RPMI7951 (cell line): ENCODE data around the gene STT3B. TPM values are rescaled to one million over a fixed set of nuclear protein-coding genes. Genes with fewer than 3 reads are reported as not detected.
A peak's percentile ranks its signal among the peaks of the same experiment; 100 is the strongest.

Experiments
- DNase-seq: peaks from one replicate; pipeline ENCODE4 v3.0.0-alpha.2; 2012; ENCODE audit warnings: low read depth
- total RNA-seq: library from RNA; depleted of rRNA; stranded (reverse); fragments of >200 nt; shearing (Covaris generic); gene quantifications from 2 replicates; pipeline ENCODE4 v1.2.3, GENCODE V29; 2014

Gene STT3B
- total RNA-seq, 1 experiment from 2014 or later: 186 TPM

DNA sequence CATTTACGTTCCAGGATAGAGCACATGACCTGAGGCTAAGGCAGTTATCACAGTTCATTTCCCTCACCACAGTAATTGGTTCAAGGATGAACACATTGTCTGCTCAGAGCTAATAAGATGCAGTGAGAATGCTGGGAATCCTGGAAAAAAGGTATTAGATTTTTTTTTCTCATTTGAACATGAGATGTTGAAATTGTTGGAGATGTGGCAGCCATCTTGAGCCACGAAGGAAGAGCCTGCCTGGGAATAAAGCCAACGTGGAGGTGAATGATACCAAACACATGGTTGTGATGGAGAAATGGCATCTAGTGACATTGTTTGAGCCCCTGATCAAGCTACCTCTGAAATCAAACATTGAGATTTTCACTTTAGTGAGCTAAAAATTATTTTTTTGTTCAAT, 16.0 kb upstream of the STT3B start:
- DNase-seq: no peak

DNA sequence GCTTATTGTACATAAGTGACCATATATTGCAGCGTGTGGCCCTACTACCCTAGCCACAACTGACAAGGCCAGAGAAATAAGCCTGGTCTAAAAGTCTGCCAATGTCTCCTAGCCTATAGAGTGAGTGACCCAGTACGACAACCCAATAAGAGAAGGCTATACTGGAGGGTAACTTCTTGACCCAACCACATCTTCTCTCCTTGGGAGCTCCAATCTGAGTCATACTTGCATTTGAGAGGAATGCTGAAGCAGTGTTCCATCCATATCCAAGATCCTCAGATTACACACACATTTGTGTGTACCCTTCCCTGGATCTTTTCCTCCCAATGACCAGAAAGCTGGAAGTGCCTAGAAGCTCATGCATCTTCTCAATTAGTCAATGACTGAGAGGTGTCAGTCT, 11.3 kb upstream of the STT3B start:
- no peak for DNase-seq

DNA sequence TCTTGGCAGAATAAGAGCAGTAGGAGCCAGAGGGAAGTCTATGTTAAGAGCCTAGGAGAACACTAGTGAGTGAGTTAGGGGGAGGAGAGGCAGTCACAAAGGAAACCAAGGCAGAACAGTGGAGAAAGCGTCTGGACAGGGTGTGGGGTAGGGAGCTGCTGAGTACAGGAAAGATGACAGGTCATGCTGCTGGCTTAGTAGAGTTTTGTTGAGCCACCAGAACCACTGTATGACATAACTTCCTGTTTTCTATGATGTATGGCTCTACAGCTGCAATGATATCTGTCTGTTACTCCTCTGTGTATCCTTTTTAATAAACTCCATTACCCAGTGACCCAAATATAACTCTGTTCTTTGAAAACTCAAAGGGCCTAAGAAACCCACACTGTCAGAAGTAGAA, 10.6 kb upstream of the STT3B start:
- no peak for DNase-seq

DNA sequence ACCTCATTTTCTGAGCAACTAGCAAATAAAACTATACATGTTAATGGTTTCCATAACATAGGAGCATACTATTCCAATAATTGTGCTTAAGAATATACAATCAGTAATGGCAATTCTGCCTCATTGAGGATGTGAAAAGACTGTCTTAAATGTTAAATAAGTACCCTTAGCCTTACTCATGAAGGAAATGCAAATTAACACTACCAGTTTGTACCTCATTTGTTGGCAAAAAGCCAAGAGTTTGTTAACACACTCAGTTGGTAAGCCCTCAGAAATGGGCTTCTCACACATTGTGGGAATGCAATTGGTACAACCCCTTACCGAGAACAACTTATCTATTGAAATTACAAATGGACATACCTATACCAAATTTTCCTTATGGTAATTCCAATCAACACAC, 9.2 kb upstream of the STT3B start:
- DNase-seq: no peak

DNA sequence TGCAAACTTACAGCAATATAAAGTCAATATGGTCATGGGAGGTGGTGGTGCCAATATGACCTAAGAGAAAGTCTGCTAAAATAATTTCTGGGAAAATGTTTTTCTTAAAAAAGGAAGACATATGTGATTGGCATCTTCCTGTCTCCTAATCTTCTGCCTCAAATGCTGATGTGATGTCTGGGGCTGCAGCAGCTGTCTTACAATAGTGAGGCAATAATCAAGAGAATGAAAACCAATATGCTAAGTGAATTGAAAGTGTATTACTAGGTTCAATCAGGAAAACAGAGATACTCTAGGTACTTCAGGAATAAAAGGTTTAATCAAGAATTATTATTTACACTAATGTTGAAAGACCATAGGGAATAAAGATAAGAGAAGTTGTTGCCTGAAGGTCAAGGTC, 7.2 kb upstream of the STT3B start:
- DNase-seq: no peak

DNA sequence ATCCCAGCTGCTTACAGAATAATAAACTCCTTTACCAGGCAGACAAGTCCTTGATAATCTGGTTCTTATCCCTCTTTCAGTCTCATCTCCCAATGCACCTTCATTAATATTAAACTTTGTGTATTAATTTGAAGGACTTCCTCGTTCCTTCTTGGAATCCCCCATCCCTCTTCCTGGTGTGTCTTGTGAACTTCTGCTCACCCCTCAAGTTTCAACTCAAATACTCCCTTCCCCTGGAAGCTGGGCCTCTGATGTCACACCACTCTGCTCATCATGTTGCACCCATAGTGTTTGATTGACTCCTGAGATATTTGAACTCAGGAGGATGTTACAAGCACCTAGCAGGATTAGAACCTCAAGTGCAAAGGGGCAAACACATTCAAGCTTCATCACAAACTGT, 3.3 kb upstream of the STT3B start:
- no peak for DNase-seq

DNA sequence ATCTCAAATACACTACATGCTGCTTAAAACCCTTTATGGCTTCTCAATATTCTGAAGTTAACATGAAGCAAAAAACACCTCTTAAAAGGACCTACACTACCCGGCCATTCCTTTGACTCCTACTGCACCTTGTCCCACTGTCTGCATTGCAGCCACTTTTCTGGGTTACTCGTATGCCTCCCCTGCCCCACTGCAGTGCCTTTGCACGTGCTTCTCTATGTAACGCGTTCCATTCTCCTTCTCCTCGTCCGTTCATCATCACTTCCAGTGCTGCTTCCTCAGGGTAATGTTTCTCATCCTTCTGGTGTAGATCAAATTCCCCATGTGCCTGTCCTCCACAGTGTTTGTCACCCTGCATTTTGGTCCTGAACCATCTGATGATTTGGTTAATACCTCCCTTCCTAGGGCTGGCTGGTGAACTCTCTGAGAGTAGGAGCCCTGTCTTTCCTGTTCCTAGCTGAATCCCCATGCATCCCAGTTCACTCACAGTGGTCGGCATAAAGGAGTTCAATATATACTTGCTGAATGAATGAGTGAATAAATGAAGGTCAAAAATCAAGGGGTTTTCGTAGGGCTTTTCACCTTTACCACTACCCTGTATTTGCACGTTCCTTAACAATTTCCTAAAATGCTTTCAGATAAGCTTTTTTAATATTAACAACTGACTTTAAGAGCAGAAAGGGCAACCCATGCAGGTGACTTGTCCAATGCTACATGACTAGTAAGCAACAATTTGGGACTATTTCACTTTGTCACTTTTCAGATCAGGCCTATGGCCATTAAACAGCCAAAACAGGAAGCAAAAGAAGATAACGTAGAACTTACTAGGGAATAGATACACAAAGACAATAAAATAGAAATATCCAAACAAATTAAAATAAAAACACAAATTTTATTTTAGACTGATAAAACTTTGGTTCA, 2.4 kb upstream of the STT3B start:
- DNase-seq: no peak

DNA sequence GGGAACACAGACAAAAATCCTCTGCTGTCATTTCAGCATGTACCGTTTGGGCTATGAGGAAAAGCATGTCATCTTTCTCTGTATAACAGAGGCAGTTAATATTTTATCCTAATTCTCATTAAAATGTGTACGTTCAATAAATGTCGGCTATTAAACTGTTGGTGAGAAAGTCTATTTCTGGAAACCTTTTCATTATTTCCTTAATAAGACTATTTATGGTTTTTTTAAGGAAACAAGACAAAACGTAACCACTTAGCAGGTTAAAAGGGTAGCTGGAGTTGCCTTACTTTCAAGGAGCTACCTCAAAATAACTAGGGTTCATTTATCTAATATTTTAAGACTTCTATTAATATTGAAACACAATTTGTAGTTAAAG, 1.8 kb upstream of the STT3B start:
- no peak for DNase-seq

DNA sequence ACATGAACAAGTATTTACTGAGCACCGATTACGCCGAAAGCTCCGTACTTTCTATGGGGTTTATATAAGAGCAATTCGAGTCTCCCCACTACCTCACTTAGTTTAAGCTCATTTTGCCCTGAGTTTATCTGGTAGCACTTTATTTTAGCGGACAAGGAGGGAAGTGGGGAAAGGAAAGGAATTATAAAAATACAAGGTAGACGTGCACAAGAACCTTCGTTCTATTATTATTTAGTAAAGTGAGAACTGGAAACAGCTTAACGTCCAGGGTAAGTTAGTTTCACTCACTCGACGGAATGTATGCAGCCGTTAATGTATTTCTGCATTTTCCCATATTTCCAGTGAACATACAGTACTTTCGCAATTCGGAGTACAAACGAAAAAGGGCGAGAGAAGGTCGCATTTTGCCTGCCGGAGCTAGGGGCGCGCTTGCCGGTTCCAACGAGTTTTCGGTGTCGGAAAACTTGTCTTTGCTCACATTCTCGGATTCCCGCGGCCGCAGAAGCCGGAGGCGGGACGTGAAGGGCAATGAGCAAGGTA, 1.2 kb upstream of the STT3B start:
- peak; percentile 17 for DNase-seq

DNA sequence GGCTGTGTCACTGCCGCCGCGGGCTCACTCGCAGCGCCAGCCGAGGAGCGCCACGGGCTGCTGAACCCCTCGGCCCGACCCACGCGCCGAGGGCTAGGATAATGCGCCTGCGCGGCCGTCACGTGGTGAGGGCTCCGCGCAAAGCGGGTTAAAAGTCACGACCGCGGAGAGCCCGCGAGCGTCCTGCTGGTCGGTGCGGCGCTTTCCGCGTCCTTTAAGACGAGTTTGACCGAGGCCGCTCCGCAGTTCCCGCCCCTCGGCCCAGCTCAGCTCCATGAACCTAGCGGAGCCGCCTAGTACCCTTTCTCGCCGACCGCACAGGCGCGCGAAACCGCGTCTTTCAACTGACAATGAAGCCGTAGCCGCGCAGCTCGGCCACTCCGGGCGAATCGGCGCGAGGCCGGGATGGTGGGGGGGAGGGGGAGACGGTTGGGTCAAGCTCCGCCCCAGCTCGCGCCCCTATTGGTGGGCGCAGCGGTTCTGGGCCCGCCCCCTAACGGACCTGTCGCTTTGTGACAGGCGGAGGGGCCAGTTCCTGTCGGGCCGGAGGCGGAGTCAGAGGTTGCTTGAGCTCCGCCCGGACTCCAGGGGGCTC, 636 bp upstream of the STT3B start:
- DNase-seq: peak; percentile 98

DNA sequence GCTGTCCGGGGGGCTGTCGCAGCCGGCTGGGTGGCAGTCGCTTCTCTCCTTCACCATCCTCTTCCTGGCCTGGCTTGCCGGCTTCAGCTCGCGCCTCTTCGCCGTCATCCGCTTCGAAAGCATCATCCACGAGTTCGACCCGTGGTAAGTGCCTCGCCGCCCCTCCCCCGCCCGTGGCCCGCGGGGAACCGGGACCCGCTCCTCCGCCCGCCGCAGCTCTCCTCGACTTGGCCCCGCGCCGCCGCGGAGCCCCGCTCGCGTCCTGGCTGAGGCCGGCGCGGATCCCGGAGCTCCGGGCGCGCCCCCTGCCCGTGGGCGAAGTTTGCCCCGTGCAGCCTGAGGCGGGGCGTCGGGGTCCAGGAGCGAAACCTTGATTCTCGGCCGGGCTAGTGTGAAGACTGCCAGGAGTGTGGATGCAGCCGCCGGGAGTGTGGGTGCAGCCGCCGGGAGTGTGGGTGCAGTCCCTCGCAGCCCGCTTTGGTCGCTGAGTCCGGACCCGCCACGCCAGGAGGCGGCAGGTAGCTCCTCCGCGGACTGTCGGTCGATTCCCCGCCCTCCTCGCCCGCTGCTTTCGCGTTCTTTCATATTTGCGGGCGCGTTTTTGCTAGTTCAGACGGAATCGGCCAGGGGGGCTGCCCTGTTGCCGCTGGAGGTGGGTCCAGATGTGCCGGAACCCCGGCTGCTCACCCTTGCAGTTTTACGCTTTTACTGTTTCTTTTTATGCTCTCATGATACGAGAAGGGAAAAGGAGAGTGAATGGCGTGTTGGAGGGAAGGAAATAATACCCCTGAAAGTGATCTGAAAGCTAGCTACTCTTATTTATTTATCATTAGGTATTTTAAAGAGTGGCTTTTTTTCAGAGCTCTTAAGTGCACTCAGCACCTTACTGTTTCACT, 692 bp downstream of the STT3B start:
- DNase-seq: peak; percentile 24

DNA sequence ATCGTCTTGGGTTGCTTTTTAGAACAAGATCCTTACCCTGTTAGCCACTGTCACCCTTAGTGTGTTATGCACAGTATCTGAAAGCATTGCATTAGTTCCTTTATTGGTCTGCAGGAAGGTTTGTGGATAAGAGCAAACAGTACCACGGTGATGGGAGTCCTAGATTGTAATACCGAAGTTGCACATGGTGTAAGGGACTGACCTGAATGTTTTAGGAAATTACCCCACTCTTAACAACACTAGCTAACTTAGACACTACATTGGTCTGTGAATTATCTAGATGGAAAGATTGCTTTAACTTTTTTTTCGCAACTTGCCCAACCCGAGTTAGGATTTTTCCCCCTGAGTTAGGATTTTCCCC, 1.3 kb downstream of the STT3B start:
- peak; percentile 22 for DNase-seq

DNA sequence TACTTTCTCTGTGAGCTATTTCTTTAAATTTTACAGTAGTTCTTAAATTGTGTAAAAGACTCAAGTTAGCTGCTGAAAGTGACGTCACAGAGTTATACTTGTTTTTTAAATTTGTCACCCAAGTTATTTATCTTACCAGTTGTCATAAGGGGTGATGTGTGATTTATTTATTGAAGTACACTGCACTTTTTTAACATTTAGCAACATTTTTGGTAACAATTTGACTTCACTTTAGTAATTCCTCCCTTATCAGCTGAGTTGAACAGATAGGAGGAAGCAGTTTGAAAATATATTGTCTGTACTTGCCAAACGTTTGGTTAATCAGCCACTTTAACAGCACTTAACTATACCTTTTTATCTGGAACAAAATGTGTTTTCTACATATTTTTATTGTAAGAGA, 3.8 kb downstream of the STT3B start:
- no peak for DNase-seq

DNA sequence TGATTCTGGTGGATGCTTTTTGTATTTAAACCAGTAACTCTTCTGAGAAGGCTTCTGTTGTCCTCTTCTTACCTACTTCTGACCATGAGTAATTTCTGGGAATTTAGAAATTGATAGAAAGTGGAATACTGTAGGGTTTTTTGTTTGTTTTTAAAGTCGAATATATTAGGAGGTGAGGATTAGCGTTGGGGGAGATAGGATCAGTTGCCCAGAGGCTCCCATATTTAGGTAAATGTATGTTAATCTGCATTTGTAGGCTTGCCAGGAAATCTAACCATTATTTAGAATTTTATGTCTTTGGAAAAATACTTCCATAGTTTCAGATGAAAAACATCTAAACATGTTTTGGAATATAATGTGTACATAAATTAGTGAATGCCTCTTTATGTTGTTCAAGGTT, 6.1 kb downstream of the STT3B start:
- DNase-seq: no peak

DNA sequence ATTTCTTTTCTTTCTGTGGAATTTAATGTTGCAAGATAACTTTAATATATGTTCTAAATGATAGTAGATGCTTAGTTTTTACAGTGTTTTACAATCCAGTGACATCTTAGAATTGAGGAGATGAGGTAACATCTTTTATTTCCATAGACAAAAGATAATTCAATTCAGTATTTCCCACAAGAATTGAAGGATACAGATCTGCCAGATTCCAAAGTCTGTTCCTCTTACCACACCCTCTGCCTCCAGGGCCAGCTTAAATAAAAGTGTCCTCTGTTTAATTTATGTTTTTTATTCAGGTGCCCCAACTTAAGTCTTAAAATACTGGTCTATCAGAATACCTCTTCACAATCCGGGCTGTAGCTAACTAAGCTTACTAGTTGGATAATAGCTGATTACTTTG, 6.5 kb downstream of the STT3B start:
- DNase-seq: no peak

DNA sequence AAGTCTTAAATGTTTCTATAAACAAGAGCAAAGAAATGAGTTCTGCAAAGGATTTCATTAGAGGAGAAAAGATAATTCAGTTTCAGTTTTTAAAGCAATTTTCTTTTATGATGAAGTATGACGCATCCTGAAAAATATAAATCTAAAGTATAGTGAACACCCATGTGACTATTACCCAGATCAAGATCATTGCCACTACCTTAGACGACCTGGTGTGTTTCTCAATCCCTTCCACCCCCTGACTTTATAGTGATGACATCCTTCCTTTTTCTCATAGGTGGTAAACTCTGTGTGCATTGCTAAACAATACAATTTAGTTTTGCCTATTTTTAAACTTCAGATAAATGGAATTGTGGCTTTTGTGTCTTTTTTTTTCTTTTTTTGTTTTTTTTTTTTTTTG, 8.4 kb downstream of the STT3B start:
- DNase-seq: no peak

DNA sequence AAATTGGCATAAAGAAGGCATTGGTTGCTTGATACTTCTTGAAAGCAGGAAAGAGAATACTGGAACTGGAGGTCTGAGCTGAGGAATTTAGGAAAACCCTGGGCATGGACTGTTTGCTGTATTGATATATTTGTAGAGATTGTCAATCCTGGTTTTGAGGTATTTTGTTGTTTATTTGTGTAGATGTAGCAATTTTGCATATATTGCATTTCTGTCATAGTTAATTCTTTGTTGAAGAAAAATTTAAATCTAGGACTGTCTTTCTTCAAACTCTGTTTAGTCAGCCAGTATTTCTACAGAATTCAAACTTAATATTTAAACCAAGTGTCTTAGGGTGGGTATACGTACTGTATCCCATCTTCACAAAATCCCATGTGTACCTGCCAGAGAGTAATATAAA, 9.5 kb downstream of the STT3B start:
- no peak for DNase-seq

DNA sequence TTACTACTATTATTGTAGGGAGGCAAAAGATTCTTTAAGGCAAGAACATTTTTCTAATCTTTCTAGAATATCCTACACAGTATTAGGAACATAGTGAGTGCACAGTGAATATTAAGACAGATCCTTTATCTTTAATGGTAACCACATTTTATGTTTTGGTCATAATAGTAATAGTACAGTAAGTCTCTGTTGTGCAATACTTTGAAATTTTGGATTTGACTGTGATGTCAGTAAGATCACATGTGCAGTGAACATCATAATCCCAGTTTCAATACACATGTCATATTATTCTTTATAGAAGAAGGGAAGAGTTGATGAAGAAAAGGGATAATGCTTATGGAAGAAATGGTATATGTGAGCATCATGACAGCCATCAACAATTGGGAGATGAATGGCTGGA, 10.7 kb downstream of the STT3B start:
- DNase-seq: no peak

DNA sequence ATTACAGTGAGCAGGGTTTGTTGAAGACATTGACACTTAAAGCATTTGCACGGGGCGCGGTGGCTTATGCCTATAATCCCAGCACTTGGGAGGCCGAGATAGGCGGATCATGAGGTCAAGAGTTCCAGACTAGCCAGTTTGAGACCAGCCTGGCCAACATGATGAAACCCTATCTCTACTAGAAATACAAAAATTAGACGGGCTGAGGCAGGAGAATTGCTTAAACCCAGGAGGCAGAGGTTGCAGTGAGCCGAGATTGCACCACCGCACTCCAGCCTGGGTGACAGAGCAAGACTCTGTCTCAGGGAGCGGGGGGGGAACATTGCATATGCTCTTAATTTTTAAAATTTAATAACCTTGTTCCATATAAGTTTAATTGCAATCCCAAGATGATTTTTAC, 11.9 kb downstream of the STT3B start:
- no peak for DNase-seq

DNA sequence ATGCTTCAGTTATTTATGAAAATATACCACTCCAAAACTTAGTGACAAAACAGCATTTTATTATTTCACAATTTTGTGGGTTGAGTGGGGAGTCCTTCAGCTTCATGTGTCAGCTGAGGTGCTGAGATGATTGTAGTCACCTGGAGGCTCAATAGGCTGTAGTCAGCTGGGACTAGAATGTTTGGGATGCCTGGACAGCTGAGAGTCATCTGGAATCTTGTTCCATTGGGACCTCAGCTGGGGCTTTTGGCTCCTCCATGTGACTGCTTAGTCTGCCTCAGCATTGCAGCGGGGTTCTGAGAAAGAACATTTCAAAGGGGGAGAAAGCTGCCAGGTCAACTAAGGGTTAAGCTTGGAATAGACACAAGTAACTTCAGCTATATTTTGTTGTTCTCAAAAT, 13.4 kb downstream of the STT3B start:
- no peak for DNase-seq

DNA sequence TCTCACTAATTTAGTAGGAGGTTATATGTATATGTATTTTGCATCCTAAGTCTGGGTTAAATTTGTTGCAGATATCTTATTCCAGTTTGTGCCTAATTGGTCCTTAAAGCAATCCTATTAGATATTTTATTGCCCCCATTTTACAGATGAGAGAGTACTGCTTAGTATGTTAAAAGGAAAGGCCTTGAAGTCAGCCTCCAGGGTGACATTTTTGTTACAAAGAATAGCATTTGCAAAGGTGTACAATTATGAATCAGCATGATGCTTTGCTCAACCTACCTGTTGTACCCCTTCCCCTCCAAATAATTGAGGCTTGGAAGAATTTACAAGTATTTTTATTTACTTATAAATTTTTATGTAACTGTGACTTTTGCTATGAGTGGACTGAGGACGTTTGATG, 14.0 kb downstream of the STT3B start:
- no peak for DNase-seq

DNA sequence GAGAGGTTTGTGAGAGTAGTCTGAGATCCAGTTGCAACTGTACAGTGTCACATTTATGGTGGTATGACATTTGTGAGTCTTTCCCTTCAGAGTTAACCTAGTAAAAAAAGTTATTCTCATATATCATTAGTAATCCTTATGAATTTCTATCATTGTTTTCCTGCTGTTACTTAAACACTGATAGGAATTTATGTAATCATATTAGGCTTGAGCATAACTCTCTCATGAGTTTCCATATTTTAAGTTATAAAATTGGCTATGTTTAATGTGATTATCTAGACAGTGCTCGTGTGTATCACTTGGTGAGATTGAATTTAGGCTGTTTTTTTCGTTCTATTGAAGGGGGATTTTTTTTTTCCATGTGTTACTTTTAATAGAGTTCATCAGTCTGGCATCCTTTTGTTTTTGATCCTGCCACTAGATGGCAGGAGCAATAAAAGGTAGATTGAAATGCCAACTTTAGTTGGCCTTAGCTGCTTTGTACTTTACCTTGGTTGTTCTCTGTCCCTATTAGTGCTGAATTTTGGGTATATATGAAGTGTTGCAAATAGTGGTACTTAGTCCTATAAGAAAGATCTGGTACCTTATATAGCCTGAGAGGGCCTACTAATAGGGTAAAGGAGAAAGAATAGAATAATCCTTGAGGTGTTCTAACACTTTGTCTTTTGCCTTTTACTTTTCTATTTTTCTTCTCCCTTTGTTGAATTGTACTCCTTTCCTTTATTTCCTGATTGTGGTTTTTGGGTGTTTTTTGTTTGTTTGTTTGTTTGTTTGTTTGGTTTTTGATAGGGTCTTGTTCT, 17.9 kb downstream of the STT3B start:
- peak; percentile 45 for DNase-seq
